ENCODE data around the gene NHERF2. TPM values are rescaled to one million over a fixed set of nuclear protein-coding genes. Genes with fewer than 3 reads are reported as not detected.

The NHERF2 gene
- total and polyA plus RNA-seq, 9 of the 15 experiments (the other 6 are each of a cell fraction or from before 2014, with no cell fraction given), result 0.15 to 42.0 (median 12.5) TPM

DNA sequence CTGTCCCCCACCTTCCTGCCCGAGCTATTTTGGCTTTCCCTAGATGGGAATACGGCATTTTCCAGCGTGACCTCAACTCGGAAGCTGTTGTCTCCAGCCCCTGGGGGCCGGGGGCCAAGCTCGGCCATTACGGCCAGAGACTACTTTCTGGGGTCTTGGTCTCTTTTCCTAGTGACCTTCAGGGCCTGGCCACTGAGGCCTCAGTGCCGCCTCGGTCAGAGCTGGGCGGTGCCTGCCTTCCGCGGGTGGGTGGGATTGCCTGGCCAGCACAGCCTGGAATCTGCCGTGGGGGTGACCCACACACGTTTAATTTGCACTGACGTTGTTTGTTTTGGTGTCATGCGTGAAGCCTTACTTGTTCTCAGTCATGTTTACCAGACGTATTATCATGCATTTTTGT is 50.3 kb downstream of the NHERF2 start:
- 85% methylated on average over 17 of the region's 17 CpGs for WGBS (ENCODE audit: insufficient coverage, low coverage, missing lambda C conversion rate)

DNA sequence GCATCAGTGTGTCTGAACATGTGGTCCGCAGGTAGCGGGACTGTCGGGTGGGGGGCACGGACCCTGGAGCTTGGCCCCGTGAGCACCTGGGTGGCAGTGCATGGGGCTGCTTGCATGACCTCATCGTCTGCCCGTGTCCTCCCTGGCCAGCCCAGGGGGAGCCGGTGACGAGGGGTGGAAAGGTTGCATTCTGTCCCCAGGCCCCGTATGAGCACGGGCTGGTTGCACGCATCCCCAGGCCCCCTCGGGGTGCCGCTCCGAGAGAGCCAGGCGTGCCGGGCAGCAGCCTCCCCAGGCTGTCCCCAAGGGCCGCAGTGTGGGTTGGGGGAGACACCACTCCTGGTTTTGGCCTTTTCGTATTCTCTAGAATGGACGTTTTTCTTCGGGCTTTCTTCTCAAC is 51.0 kb downstream of the NHERF2 start:
- 83% methylated on average over 10 of the region's 21 CpGs for WGBS (ENCODE audit: insufficient coverage, low coverage, missing lambda C conversion rate)
- no peak overlapping the region for H2AFZ ChIP-seq (ENCODE audit: low read depth, low read length)
- H3K36me3 ChIP-seq (ENCODE audit: control insufficient read depth, insufficient read depth, low read length), result peaks cover 52% of the 10 kb centered on the region; the same call in 1 of the 3 replicates
- FAIRE-seq (no peak), ATAC-seq (no peak), DNase-seq (ENCODE audit: extremely low read depth in 1 of 4, low spot score in 3 of 4) (no peak)
- no peaks in the 10 kb centered on the region for H3K27me3 ChIP-seq (ENCODE audit: control insufficient read depth in 2 of 2, insufficient read depth in 2 of 2, low read length in 2 of 2)
- H3K9me1 ChIP-seq (ENCODE audit: control insufficient read depth, insufficient read depth, low read length), result no peaks in the 10 kb centered on the region
- H3K27ac ChIP-seq (ENCODE audit: extremely low read depth, low read depth, low read length), result no peak overlapping the region
- ChIA-PET CTCF (ENCODE audit: low intra/inter-chr PET ratio) (no interaction called here), POLR2A (interaction anchor here (1.8 kb wide), 1 partner anchor 78 kb away, joined by 8 read pairs; the partner anchor contains the start of gene TRAF7)
- BruUV-seq (replicated peaks), result no TSS peak
- in situ Hi-C loops (cut with MboI) (no loop called here), intact Hi-C loops (cut with micrococcal nuclease) (no loop called here)
- no peaks in the 10 kb centered on the region for H3K79me2 ChIP-seq (ENCODE audit: control insufficient read depth, insufficient read depth, low read length)
- H3K9me3 ChIP-seq (replicated peaks; ENCODE audit: control insufficient read depth, insufficient read depth, low read depth, low read length), result no peaks in the 10 kb centered on the region
- no peak overlapping the region for H3K4me2 ChIP-seq (ENCODE audit: insufficient read depth, low read length)
- peaks cover 0 to 25% of the 10 kb centered on the region in 2 experiments; a peak in 2 of 5 replicates for H3K4me1 ChIP-seq (replicated peaks in 1 of 2; ENCODE audit: control insufficient read depth in 2 of 2, insufficient read depth in 2 of 2, low read length in 2 of 2)
- no peak overlapping the region for H3K9ac ChIP-seq (ENCODE audit: insufficient read depth in 1 of 2, low read depth in 2 of 2, low read length in 2 of 2)
- H3K4me3 ChIP-seq, result no peak overlapping the region
- no peaks in the 10 kb centered on the region for H4K20me1 ChIP-seq (replicated peaks; ENCODE audit: control insufficient read depth, insufficient read depth, low read length)
- TF ChIP-seq CBFA2T3 (IDR thresholded peaks at IDR 0.05) (no peak), ZNF41 (CRISPR knock-in tag; conservative IDR thresholded peaks at IDR 0.05) (no peak), KDM5B (IDR thresholded peaks at IDR 0.05; ENCODE audit: insufficient replicate concordance, low read depth, low read length) (no peak), SAFB (IDR thresholded peaks at IDR 0.05; ENCODE audit: borderline replicate concordance, low read depth, low read length) (no peak), NEUROD1 (IDR thresholded peaks at IDR 0.05; ENCODE audit: borderline replicate concordance, low read depth, low read length, partially characterized antibody) (no peak)
- TF ChIP-seq, protein P1, sequence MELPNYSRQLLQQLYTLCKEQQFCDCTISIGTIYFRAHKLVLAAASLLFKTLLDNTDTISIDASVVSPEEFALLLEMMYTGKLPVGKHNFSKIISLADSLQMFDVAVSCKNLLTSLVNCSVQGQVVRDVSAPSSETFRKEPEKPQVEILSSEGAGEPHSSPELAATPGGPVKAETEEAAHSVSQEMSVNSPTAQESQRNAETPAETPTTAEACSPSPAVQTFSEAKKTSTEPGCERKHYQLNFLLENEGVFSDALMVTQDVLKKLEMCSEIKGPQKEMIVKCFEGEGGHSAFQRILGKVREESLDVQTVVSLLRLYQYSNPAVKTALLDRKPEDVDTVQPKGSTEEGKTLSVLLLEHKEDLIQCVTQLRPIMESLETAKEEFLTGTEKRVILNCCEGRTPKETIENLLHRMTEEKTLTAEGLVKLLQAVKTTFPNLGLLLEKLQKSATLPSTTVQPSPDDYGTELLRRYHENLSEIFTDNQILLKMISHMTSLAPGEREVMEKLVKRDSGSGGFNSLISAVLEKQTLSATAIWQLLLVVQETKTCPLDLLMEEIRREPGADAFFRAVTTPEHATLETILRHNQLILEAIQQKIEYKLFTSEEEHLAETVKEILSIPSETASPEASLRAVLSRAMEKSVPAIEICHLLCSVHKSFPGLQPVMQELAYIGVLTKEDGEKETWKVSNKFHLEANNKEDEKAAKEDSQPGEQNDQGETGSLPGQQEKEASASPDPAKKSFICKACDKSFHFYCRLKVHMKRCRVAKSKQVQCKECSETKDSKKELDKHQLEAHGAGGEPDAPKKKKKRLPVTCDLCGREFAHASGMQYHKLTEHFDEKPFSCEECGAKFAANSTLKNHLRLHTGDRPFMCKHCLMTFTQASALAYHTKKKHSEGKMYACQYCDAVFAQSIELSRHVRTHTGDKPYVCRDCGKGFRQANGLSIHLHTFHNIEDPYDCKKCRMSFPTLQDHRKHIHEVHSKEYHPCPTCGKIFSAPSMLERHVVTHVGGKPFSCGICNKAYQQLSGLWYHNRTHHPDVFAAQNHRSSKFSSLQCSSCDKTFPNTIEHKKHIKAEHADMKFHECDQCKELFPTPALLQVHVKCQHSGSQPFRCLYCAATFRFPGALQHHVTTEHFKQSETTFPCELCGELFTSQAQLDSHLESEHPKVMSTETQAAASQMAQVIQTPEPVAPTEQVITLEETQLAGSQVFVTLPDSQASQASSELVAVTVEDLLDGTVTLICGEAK (IDR thresholded peaks at IDR 0.05), result no peak
- TF ChIP-seq, protein P1 (CRISPR knock-in tag; IDR thresholded peaks at IDR 0.05), result no peak

More for the DNA sequence above, 50.3 kb downstream of the NHERF2 start:
- Histone ChIP-seq H3K9me1 (ENCODE audit: control insufficient read depth, insufficient read depth, low read length) (no peaks in the 10 kb centered on the region), H4K20me1 (replicated peaks; ENCODE audit: control insufficient read depth, insufficient read depth, low read length) (no peaks in the 10 kb centered on the region), H3K4me3 (no peak overlapping the region), H3K4me1 (replicated peaks in 1 of 2; ENCODE audit: control insufficient read depth in 2 of 2, insufficient read depth in 2 of 2, low read length in 2 of 2) (peaks cover 0 to 18% of the 10 kb centered on the region in 2 experiments; a peak in 2 of 5 replicates), H3K9me3 (replicated peaks; ENCODE audit: control insufficient read depth, insufficient read depth, low read depth, low read length) (no peaks in the 10 kb centered on the region), H3K27me3 (ENCODE audit: control insufficient read depth in 2 of 2, insufficient read depth in 2 of 2, low read length in 2 of 2) (no peaks in the 10 kb centered on the region), H3K9ac (ENCODE audit: insufficient read depth in 1 of 2, low read depth in 2 of 2, low read length in 2 of 2) (no peak overlapping the region; a peak in 1 of 4 replicates), H3K36me3 (ENCODE audit: control insufficient read depth, insufficient read depth, low read length) (peaks cover 54% of the 10 kb centered on the region; the same call in 1 of the 3 replicates), H3K79me2 (ENCODE audit: control insufficient read depth, insufficient read depth, low read length) (no peaks in the 10 kb centered on the region), H3K4me2 (ENCODE audit: insufficient read depth, low read length) (no peak overlapping the region), H3K27ac (ENCODE audit: extremely low read depth, low read depth, low read length) (no peak overlapping the region), H2AFZ (ENCODE audit: low read depth, low read length) (no peak overlapping the region)
- ChIA-PET POLR2A (no interaction called here), CTCF (ENCODE audit: low intra/inter-chr PET ratio) (no interaction called here)
- TF ChIP-seq RNF2 (IDR thresholded peaks at IDR 0.05), result no peak
- no peak for TF ChIP-seq ZNF175 (CRISPR knock-in tag; IDR thresholded peaks at IDR 0.05; ENCODE audit: low read depth)
- intact Hi-C loops (cut with micrococcal nuclease) (no loop called here), in situ Hi-C loops (cut with MboI) (no loop called here)
- no peak for DNase-seq (ENCODE audit: extremely low read depth in 1 of 4, low spot score in 3 of 4)
- ATAC-seq, result no peak
- no TSS peak for BruUV-seq (replicated peaks)
- FAIRE-seq, result no peak

Data from K562 (cell line).